Activated T-helper 2 cell treated with anti-CD3 and anti-CD28 coated beads, Interferon-gamma antibody, Interleukin-2, Interleukin-4, amounts not matched to agents 10 μg/mL and 5 μg/mL and 100 μg/mL, durations not matched to agents 14 hours and 24 hours and 36 hours (primary cell): ENCODE measurements around the gene PTK6. TPM values are rescaled to one million over a fixed set of nuclear protein-coding genes. Genes with fewer than 3 reads are reported as not detected.

Experiments
- DNase-seq: peaks from one replicate; pipeline ENCODE4 v3.0.0; 2021; ENCODE audit warnings: low spot score
- H3K27ac Mint-ChIP-seq: one replicate; pipeline ENCODE4 v1.8.0; 2021; ENCODE audit warnings: mixed read lengths
- H3K27me3 Mint-ChIP-seq: one replicate; pipeline ENCODE4 v1.8.0; 2021; ENCODE audit warnings: low read depth, mixed read lengths
- H3K36me3 Mint-ChIP-seq: one replicate; pipeline ENCODE4 v1.8.0; 2021; ENCODE audit warnings: low read depth, mixed read lengths
- H3K4me1 Mint-ChIP-seq: one replicate; pipeline ENCODE4 v1.8.0; 2021; ENCODE audit warnings: low read depth, mixed read lengths
- H3K4me3 Mint-ChIP-seq: one replicate; pipeline ENCODE4 v1.8.0; 2021; ENCODE audit warnings: low read depth, mild to moderate bottlenecking, moderate library complexity, mixed read lengths
- H3K9me3 Mint-ChIP-seq: one replicate; pipeline ENCODE4 v1.8.0; 2021; ENCODE audit warnings: mixed read lengths
- intact Hi-C: fragments of 100-400 bp; cut with micrococcal nuclease; formaldehyde crosslinking; loops from one replicate; pipeline ENCODE4 v1.15.1; 2023
- total RNA-seq: library from RNA; stranded (reverse); gene quantifications from 2 replicates; pipeline ENCODE4 v1.2.3, GENCODE V29; 2022

The PTK6 gene
- total RNA-seq, 1 donor from 2014 or later: 0.46 TPM

DNA sequence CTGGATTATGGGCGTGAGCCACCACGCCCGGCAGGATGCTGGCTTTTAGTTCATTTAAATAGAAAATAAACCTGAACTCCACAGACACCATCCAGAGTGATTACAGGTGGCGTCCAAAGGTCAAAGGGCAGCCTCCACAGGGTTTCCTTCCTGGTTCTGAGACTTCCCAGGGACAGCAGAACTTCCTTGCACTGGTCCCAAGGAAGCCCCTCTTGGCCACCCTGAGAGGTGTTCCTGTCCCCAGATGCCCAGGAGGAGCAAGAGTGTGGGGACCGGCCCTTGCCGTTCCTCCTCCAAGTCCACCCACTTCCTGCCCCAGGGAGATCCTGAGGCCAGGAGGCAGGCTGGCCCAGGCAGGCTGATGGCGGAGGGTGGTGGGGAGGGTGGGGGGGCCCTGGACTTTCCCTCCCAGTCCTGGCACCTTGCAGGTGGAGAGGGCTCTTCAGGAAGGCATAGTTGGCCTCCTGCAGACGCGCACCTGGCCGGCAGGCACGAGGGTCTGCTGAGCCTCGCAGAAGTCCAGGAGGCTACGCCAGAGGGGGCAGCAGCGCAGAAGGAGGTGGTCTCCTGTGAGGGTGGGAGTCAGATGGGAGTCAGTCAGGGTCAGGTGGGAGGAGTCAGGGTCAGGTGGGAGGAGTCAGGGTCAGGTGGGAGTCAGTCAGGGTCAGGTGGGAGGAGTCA, 21.8 kb upstream of the PTK6 start:
- Mint-ChIP-seq H3K4me1 (no peaks in the 10 kb centered on the region), H3K9me3 (no peaks in the 10 kb centered on the region), H3K27ac (no peak overlapping the region), H3K36me3 (peaks cover 16% of the 10 kb centered on the region), H3K4me3 (no peak overlapping the region), H3K27me3 (no peaks in the 10 kb centered on the region)
- no peak for DNase-seq
- intact Hi-C loops: no loop called here

DNA sequence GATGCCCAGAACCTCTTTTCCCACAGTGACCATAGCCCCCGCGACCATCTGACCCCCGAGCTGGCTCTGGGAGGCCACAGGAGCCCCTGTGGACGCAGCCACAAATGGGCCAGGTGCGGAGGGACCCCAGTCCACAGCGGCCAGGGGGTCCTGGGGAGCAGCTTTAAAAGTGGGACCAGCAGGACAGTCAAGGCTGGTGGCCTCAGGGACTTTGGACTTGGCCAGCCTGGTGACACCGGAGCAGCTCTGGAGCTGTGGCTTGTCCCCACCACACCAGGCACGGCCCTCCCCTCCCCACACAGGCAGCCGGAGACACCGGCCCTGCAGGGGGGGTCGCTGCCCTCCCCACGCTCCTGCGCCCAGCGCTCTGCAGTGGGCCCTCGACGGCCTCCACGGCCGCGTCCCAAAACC, 20.3 kb upstream of the PTK6 start:
- peaks cover 16% of the 10 kb centered on the region for H3K36me3 Mint-ChIP-seq
- no peak overlapping the region for H3K27ac Mint-ChIP-seq
- H3K4me3 Mint-ChIP-seq: no peak overlapping the region
- DNase-seq: no peak
- intact Hi-C loops: no loop called here
- H3K9me3 Mint-ChIP-seq: no peaks in the 10 kb centered on the region
- H3K4me1 Mint-ChIP-seq: peaks cover 7% of the 10 kb centered on the region
- no peaks in the 10 kb centered on the region for H3K27me3 Mint-ChIP-seq

DNA sequence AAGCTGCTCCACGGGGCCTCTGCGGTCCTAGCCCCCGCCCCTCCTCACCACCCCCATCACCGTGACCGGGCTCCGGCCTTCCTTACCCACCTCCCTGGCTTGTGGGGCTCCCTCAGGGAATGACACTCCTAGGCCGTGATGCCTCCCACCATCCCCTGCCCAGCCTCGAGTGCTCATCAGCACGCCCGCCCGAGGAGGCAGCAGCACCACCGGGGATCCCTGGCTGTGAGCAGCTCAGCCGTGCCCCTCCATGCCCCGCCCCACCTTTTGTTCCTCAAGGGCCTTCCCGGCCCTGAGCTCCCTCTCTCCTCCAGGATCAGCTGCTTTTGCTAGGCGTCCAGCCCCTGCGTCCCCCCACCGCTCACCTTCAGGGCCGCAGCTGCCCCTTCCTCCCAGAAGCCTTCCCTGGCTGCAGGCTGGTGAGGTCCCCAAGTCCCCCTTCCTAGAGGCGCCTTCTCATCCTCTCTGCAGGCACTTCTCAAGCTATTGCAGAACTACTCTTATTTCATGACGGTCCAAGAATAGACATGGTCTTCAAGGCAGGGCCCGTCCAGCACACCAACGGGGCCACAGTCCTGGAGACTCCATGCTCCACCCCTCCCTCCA, 19.8 kb upstream of the PTK6 start:
- Mint-ChIP-seq H3K36me3 (peaks cover 16% of the 10 kb centered on the region), H3K4me3 (no peak overlapping the region), H3K4me1 (peaks cover 8% of the 10 kb centered on the region), H3K27me3 (no peaks in the 10 kb centered on the region), H3K9me3 (no peaks in the 10 kb centered on the region), H3K27ac (no peak overlapping the region)
- DNase-seq: no peak
- intact Hi-C loops: no loop called here

DNA sequence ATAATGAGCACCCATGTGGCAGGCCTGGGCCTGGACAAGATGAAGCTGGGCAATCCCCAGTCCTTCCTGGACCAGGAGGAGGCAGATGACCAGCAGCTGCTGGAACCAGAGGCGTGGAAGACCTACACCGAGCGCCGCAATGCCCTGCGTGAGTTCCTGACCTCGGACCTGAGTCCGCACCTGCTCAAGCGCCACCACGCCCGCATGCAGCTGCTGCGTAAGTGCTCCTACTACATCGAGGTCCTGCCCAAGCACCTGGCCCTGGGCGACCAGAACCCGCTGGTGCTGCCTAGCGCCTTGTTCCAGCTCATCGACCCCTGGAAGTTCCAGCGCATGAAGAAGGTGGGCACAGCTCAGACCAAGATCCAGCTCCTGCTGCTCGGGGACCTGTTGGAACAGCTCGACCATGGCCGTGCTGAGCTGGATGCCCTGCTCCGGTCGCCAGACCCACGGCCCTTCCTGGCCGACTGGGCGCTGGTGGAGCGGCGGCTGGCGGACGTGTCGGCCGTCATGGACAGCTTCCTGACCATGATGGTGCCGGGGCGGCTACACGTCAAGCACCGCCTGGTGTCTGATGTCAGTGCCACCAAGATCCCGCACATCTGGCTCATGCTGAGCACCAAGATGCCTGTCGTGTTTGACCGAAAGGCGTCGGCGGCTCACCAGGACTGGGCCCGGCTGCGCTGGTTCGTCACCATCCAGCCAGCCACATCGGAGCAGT, 18.6 kb upstream of the PTK6 start:
- DNase-seq: no peak
- peaks cover 12% of the 10 kb centered on the region for H3K36me3 Mint-ChIP-seq
- intact Hi-C loops: no loop called here
- no peak overlapping the region for H3K4me3 Mint-ChIP-seq
- H3K9me3 Mint-ChIP-seq: no peaks in the 10 kb centered on the region
- no peak overlapping the region for H3K27ac Mint-ChIP-seq
- H3K4me1 Mint-ChIP-seq: peaks cover 8% of the 10 kb centered on the region
- H3K27me3 Mint-ChIP-seq: peaks cover 3% of the 10 kb centered on the region

DNA sequence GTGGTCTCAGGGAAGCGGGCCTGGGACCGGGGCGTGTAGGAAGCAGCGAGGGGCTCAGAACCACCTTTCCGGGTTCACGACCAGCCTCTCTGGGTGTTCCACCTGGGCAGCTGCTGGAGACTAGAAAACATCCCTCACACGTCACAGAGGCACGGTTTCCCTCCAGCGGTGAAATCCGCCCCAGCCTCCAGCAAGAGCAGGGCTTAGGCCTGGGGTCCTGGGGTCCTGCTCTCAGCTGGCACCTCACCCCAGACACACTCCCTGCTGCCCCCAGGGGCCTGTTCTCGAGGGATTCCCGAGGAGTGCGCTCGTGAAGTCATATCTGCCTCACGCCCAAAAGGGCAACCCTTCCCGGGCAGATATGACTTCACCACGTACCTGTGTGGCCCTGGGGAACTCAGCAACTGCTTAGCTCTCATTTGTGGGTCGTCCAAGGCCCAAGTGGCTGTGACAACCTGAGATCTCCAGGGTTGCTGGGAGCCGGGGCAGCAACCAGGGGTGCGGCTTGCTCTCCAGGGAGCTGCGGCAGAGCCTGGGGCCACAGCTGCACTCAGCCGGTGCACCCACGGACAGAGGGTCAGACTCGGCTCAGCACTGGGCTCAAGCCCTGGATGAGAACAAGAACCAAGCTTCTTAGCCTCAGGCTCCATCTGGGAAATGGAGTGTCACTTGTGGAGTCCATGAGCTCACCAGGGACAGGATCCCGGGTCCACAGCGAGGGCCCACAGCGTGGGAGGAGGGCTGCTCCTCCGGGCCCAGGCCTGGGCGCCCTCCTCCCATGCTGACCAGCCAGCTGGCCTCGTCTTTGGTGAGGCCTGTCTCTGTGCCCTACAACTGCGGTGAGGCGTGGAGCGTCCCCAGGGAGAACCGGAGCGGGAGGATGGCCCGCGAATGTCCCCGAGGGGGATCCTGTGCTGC, 17.4 kb upstream of the PTK6 start:
- Mint-ChIP-seq H3K36me3 (peaks cover 6% of the 10 kb centered on the region), H3K9me3 (no peaks in the 10 kb centered on the region), H3K27me3 (peaks cover 7% of the 10 kb centered on the region), H3K4me1 (peaks cover 8% of the 10 kb centered on the region), H3K27ac (no peak overlapping the region), H3K4me3 (peak overlapping the region; percentile 37)
- no peak for DNase-seq
- intact Hi-C loops: loop anchor here (5.0 kb wide), 1 partner anchor 692 kb away; the partner anchor contains the start of gene TCFL5

DNA sequence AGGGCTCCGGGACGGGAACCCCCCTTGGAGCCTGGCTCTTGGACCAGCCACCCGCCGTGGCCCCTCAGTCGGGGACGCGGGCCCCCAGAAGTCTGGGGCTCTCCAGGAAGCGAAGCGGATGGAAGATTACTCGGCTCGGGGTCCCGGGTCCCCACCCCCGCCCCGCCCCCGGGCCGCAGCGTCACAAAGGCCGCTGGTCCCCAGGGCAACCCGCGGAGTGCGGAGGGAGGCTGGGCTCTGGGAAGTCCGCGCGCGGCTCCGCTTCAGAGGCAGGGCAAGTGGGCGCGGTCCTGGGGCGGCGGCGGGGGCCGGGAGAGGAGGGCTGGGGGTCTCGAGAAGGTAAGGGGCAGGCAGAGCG, 16.7 kb upstream of the PTK6 start, which contains the start of gene FNDC11:
Gene FNDC11, plus strand, starts transcription at position 227 of the 358 bp plus-strand sequence. CDS start 1,505 bp downstream, outside the sequence.
- H3K4me3 Mint-ChIP-seq: peak within 1 kb of the TSS; percentile 42
- no peaks in the 10 kb centered on the region for H3K9me3 Mint-ChIP-seq
- no peak within 1 kb of the TSS for H3K27ac Mint-ChIP-seq
- H3K27me3 Mint-ChIP-seq: peaks cover 12% of the 10 kb centered on the region
- intact Hi-C loops: loop anchor here (1.0 to 5.0 kb wide), 5 partner anchors 15 to 692 kb away; partner anchors contain the start of genes GMEB2, PPDPF and TCFL5
- H3K4me1 Mint-ChIP-seq: peaks cover 8% of the 10 kb centered on the region
- no peak for DNase-seq
- H3K36me3 Mint-ChIP-seq: peaks cover 3% of the 10 kb centered on the region

DNA sequence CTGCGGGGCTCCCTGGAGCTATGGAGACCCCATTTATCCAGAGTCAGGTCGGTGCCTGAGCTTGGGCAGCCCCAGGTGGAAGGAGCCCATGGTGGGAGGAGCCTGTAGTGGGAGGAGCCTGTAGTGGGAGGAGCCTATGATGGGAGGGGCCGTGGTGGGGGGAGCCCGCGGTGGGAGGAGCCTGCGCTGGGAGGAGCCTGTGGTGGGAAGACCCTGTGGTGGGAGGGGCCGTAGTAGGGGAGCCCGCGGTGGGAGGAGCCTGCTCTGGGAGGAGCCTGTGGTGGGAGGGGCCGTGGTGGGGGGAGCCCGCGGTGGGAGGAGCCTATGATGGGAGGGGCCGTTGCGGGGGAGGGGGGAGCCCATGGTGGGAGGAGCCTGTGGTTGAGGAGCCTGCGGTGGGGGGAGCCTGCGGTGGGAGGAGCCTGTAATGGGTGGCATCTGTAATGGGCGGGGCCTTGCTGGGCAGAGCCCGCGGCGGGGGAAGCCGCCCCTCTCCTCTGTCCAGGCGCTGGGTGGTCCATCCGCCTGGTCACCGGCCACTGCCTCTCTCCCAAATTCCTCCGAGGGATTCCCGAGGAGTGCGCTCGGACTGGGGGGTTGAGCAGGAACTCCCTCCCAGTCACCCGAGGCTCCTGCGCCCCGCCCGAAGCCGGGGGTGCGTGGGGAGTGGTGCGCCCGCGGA, 16.2 kb upstream of the PTK6 start:
- no peak overlapping the region for H3K27ac Mint-ChIP-seq
- H3K36me3 Mint-ChIP-seq: no peaks in the 10 kb centered on the region
- DNase-seq: peak; percentile 84
- no peaks in the 10 kb centered on the region for H3K9me3 Mint-ChIP-seq
- H3K4me1 Mint-ChIP-seq: peaks cover 8% of the 10 kb centered on the region
- peak overlapping the region; percentile 42 for H3K4me3 Mint-ChIP-seq
- intact Hi-C loops: loop anchor here (1.0 to 5.0 kb wide), 5 partner anchors 15 to 691 kb away; partner anchors contain the start of genes GMEB2, PPDPF and TCFL5
- peaks cover 15% of the 10 kb centered on the region for H3K27me3 Mint-ChIP-seq

DNA sequence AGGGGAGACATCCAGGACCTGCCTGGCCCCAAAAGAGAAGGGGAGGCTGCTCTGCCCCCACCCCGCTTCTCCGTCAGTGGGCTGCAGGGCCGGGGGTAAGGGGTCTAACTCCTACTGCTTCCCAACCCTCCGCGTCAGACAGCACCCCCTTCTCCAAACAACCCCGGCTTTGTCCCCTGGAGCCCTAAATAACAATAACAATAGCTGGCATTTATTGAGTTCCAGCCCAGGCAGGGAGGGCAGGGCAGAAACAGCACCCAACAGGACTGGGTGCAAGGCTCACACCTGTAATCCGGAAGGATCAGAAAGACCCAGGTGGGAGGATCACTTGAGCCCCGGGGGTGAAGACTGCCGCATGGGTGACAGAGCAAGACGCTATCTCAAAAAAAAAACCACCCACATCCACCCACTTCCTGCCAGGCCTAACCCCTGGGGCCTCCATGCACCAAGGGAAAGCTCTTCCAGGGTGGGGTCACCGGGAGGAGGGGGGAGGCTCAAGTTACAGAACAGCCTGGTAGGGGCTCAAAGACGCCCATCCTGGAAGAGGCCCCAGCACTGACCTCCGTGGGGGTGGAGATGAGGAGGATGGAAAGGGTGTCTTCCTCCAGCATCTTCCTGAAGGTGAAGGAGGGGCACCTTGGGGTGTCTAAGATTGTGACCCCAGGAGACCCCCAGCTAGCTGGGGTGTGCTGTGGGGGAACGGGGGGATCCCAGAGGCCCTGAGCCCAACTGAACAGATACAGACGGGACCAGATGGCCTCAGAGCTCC, 15.5 kb upstream of the PTK6 start:
- H3K27me3 Mint-ChIP-seq: peaks cover 15% of the 10 kb centered on the region
- peak overlapping the region; percentile 62 for H3K27ac Mint-ChIP-seq
- peak; percentile 66 for DNase-seq
- H3K4me1 Mint-ChIP-seq: peaks cover 8% of the 10 kb centered on the region
- no peaks in the 10 kb centered on the region for H3K9me3 Mint-ChIP-seq
- intact Hi-C loops: loop anchor here (1.0 to 5.0 kb wide), 5 partner anchors 16 to 690 kb away; partner anchors contain the start of genes GMEB2, PPDPF and TCFL5
- H3K36me3 Mint-ChIP-seq: no peaks in the 10 kb centered on the region
- H3K4me3 Mint-ChIP-seq: peak overlapping the region; percentile 55

DNA sequence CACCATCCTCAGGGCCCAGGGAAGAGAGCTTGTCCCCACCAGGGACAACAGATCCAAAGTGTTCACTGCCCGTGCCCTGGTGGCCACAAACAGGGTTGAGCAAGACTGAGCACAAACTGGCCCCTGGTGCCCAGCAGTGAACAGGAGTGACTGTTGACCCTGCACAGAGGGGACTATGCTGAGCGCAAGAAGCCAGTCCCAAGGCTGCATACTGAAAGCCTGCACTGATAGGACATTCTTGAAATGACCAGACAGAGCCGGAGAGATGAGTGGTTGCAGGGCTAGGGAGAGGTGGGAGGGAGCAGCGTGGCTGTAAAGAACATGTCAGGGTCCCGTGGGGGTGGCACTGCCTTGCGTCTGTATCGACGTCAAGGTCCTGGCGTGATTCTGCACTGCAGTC, 13.9 kb upstream of the PTK6 start:
- no peak overlapping the region for H3K4me3 Mint-ChIP-seq
- peaks cover 15% of the 10 kb centered on the region for H3K27me3 Mint-ChIP-seq
- H3K27ac Mint-ChIP-seq: no peak overlapping the region
- H3K9me3 Mint-ChIP-seq: no peaks in the 10 kb centered on the region
- H3K4me1 Mint-ChIP-seq: peaks cover 8% of the 10 kb centered on the region
- H3K36me3 Mint-ChIP-seq: no peaks in the 10 kb centered on the region
- intact Hi-C loops: loop anchor here (5.0 kb wide), 1 partner anchor 689 kb away; the partner anchor contains the start of gene TCFL5
- no peak for DNase-seq

DNA sequence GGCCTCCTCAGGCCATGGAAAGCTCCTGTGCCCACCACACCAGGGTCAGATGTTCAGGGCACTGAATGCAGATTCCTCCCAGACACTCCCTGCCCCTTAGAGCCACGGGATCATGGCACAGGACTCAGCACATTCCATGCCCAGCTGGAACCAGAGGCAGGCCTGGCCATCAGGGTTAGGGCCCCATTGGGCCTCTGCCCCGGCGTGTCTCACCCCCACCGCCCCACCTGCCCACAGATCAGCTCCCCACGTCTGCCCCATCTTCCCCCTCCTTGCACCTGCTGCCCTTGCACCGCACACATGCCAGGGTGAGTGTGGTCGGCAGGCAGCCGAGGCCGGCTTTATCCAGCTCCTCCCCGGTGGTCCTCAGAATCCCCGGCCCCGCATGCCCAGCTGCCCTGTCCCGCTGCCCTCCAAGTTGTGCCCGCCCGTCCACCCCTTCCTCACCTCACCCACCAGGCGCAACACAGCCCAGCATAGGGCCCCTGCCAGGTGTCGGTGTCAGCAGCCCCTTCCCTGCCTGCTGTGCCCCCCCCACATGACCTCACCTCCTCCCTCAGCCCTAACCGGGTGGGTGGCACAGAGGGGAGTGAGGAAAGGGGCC, 12.6 kb upstream of the PTK6 start:
- H3K4me3 Mint-ChIP-seq: no peak overlapping the region
- no peak for DNase-seq

DNA sequence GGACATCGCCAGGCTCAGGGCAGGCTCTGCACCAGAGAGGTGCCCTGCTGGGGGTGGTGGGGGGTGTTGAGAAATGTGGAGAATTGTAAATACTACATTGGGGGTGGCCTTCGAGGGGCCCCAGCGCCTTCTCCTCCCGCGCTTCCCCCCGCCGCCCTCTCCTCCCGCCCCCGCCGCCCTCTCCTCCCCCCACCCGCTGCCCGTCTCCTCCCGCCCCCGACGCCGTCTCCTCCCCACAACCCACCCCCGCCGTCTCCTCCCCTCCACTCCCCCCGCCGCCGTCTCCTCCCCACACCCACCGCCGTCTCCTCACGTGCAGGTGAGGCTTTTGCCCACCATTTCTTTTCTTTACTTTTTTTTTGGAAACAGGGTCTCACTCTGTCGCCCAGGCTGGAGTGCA, 11.8 kb upstream of the PTK6 start:
- Mint-ChIP-seq H3K36me3 (no peaks in the 10 kb centered on the region), H3K4me3 (no peak overlapping the region), H3K27me3 (peaks cover 18% of the 10 kb centered on the region), H3K9me3 (no peaks in the 10 kb centered on the region), H3K27ac (no peak overlapping the region), H3K4me1 (peaks cover 8% of the 10 kb centered on the region)
- intact Hi-C loops: no loop called here
- DNase-seq: no peak

More for the DNA sequence above, 12.6 kb upstream of the PTK6 start:
- Mint-ChIP-seq H3K9me3 (no peaks in the 10 kb centered on the region), H3K27me3 (peaks cover 18% of the 10 kb centered on the region), H3K4me1 (peaks cover 8% of the 10 kb centered on the region), H3K36me3 (no peaks in the 10 kb centered on the region), H3K27ac (no peak overlapping the region)
- intact Hi-C loops: loop anchor here (5.0 kb wide), 1 partner anchor 687 kb away; the partner anchor contains the start of gene TCFL5
